ENCODE measurements around the gene ANGPTL4.

Gene ANGPTL4

DNA sequence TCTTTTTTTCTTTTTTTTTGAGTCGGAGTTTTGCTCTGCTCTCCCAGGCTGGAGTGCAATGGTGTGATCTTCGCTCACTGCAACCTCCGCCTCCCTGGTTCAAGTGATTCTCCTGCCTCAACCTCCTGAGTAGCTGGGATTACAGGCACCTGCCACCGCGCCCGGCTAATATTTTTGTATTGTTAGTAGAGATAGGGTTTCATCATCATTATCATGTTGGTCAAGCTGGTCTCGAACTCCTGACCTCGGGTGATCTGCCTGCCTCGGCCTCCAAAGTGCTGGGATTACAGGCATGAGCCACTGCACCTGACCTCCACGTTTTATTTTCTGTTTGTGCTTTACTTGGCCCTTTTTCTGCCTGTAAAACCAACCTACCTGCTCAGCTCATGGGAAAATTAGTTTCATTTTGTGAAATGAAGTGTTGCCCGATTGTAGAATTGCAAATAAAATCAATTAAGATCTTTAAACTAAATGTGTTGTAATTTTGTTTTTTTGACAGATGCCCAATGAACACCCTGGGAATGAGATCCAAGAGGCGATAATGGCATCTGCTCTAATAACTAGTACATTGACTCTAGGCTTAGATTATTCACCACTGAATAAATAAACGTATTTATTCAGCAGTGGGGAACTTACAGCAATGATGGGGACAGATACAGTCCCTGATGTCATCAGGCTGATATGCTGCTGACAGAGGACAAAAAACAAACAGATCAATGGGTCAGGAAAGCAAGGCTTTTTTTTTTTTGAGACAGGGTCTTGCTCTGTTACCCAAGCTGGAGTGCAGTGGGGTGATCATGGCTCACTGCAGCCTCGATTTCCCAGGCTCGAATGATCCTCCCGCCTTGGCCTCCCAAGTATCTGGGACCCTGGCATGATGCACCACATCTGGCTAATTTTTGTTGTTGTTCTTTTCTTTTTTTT lies 24.0 kb downstream of the ANGPTL4 start:
- Histone ChIP-seq H3K4me2 (ENCODE audit: low read length) (no peak overlapping the region), H3K27me3 (ENCODE audit: insufficient read depth, low read length) (no peaks in the 10 kb centered on the region), H3K4me3 (ENCODE audit: low read depth, low read length, poor library complexity, severe bottlenecking) (no peak overlapping the region), H3K9me2 (ENCODE audit: low read depth, low read length) (no peaks in the 10 kb centered on the region), H3K9me3 (ENCODE audit: low read length) (no peaks in the 10 kb centered on the region), H3K79me2 (ENCODE audit: insufficient read depth, low read length) (0 out of 2 replicates have a peak, but pooled peaks cover 3% of the 10 kb centered on the region), H3K36me3 (ENCODE audit: insufficient read depth, low read length) (peaks cover 3% of the 10 kb centered on the region; the same call in 1 of the 2 replicates), H2AFZ (ENCODE audit: low read length) (no peak overlapping the region), H3K27ac (ENCODE audit: low read depth, low read length, poor library complexity, severe bottlenecking) (no peak overlapping the region), H3F3A (ENCODE audit: insufficient read depth, low read length) (0 out of 2 replicates have a peak, but pooled peaks cover 3% of the 10 kb centered on the region), H3K9ac (ENCODE audit: low read length) (no peak overlapping the region), H3K4me1 (ENCODE audit: insufficient read depth, low read length, severe bottlenecking) (peaks cover 27% of the 10 kb centered on the region), H4K20me1 (ENCODE audit: insufficient read depth, low read length) (no peaks in the 10 kb centered on the region)
- TF ChIP-seq, protein P1, sequence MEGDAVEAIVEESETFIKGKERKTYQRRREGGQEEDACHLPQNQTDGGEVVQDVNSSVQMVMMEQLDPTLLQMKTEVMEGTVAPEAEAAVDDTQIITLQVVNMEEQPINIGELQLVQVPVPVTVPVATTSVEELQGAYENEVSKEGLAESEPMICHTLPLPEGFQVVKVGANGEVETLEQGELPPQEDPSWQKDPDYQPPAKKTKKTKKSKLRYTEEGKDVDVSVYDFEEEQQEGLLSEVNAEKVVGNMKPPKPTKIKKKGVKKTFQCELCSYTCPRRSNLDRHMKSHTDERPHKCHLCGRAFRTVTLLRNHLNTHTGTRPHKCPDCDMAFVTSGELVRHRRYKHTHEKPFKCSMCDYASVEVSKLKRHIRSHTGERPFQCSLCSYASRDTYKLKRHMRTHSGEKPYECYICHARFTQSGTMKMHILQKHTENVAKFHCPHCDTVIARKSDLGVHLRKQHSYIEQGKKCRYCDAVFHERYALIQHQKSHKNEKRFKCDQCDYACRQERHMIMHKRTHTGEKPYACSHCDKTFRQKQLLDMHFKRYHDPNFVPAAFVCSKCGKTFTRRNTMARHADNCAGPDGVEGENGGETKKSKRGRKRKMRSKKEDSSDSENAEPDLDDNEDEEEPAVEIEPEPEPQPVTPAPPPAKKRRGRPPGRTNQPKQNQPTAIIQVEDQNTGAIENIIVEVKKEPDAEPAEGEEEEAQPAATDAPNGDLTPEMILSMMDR (IDR thresholded peaks at IDR 0.05; ENCODE audit: low read length): no peak
- TF ChIP-seq EZH2 (IDR thresholded peaks at IDR 0.05; ENCODE audit: borderline replicate concordance, low read length): no peak

DNA sequence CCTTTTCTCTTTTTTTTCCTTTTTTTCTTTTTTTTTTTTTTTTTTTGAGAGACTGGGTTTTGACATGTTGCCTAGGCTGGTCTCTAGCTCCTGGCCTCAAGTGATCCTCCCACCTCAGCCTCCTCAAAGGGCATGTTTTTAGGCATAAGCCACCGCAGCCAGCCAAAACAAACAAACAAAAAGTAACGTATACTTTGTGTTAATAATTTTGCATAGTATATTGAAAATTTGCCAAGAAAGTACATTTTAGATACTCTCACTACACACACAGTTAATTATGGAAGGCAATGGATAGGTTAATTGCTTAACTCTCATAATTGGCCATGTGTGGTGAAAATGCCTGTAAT lies 24.6 kb downstream of the ANGPTL4 start:
- H3K36me3 ChIP-seq (ENCODE audit: insufficient read depth, low read length): peaks cover 3% of the 10 kb centered on the region; the same call in 1 of the 2 replicates
- H3K79me2 ChIP-seq (ENCODE audit: insufficient read depth, low read length): 0 out of 2 replicates have a peak, but pooled peaks cover 3% of the 10 kb centered on the region
- no peaks in the 10 kb centered on the region for H3K9me2 ChIP-seq (ENCODE audit: low read depth, low read length)
- H3F3A ChIP-seq (ENCODE audit: insufficient read depth, low read length): 0 out of 2 replicates have a peak, but pooled peaks cover 3% of the 10 kb centered on the region
- H2AFZ ChIP-seq (ENCODE audit: low read length): no peak overlapping the region
- no peaks in the 10 kb centered on the region for H3K9me3 ChIP-seq (ENCODE audit: low read length)
- H4K20me1 ChIP-seq (ENCODE audit: insufficient read depth, low read length): no peaks in the 10 kb centered on the region
- TF ChIP-seq, protein P1 (IDR thresholded peaks at IDR 0.05; ENCODE audit: low read length): no peak
- TF ChIP-seq EZH2 (IDR thresholded peaks at IDR 0.05; ENCODE audit: borderline replicate concordance, low read length): no peak
- H3K27ac ChIP-seq (ENCODE audit: low read depth, low read length, poor library complexity, severe bottlenecking): no peak overlapping the region
- no peak overlapping the region for H3K4me3 ChIP-seq (ENCODE audit: low read depth, low read length, poor library complexity, severe bottlenecking)
- no peaks in the 10 kb centered on the region for H3K27me3 ChIP-seq (ENCODE audit: insufficient read depth, low read length)
- H3K4me2 ChIP-seq (ENCODE audit: low read length): 0 out of 2 replicates have a peak overlapping the region, but pooled peaks have one; percentile 75
- no peak overlapping the region for H3K9ac ChIP-seq (ENCODE audit: low read length)
- peaks cover 27% of the 10 kb centered on the region for H3K4me1 ChIP-seq (ENCODE audit: insufficient read depth, low read length, severe bottlenecking)

DNA sequence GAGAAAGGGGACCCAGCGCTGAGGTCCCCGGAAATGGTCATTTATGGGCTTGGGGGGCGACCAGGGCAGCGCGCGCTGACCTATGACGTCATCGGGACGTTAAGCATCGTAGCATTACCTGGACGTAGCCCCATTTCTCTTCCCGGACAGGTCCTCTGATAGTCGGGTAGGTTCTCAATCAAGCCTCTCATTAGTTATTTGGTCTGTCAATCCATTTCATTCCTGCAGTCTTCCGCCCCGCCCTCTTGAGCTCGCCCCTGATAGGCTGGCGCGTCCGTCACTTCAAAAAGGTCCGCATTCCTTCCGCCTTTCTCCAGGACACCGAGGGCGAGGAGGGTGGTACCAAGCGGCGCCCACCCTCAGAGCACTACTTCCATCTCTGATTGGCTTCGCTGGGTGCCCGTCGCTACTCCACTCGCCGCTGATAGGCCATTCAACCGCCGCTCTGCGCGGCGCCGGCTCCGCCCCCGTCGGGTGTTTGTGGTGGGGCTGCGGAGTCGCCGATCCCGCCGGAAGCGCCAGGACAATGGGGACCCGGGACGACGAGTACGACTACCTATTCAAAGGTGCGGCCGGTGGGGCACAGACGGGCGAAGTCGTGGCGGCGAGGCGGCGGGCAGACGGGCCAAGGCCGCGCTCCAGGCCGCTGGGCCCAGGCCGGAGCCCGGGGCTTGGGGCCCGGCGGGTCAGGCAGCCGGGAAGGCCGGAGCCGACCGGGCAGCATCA lies 26.1 kb downstream of the ANGPTL4 start, which contains the start of gene RAB11B:
RAB11B (plus strand) TSS at position 470 of the 726 bp plus-strand sequence; CDS start at position 527, 57 bp downstream.
- Histone ChIP-seq H3K27ac (ENCODE audit: low read depth, low read length, poor library complexity, severe bottlenecking) (peak within 1 kb of the TSS; percentile 82), H3K4me3 (ENCODE audit: low read depth, low read length, poor library complexity, severe bottlenecking) (peak within 1 kb of the TSS; percentile 85), H3F3A (ENCODE audit: insufficient read depth, low read length) (0 out of 2 replicates have a peak, but pooled peaks cover 3% of the 10 kb centered on the region), H4K20me1 (ENCODE audit: insufficient read depth, low read length) (no peaks in the 10 kb centered on the region), H3K79me2 (ENCODE audit: insufficient read depth, low read length) (0 out of 2 replicates have a peak, but pooled peaks cover 3% of the 10 kb centered on the region), H3K4me1 (ENCODE audit: insufficient read depth, low read length, severe bottlenecking) (peaks cover 27% of the 10 kb centered on the region), H3K27me3 (ENCODE audit: insufficient read depth, low read length) (no peaks in the 10 kb centered on the region), H3K4me2 (ENCODE audit: low read length) (peak within 1 kb of the TSS; percentile 75), H3K9me3 (ENCODE audit: low read length) (no peaks in the 10 kb centered on the region), H3K9me2 (ENCODE audit: low read depth, low read length) (no peaks in the 10 kb centered on the region), H3K9ac (ENCODE audit: low read length) (peak within 1 kb of the TSS; percentile 95), H3K36me3 (ENCODE audit: insufficient read depth, low read length) (peaks cover 3% of the 10 kb centered on the region; the same call in 1 of the 2 replicates), H2AFZ (ENCODE audit: low read length) (peak within 1 kb of the TSS; percentile 48; the same call in 1 of the 2 replicates)
- no peak for TF ChIP-seq EZH2 (IDR thresholded peaks at IDR 0.05; ENCODE audit: borderline replicate concordance, low read length)
- TF ChIP-seq, protein P1 (IDR thresholded peaks at IDR 0.05; ENCODE audit: low read length): no peak
